A549 treated with Hydrocortisone at 1 μM for 4 hours (cell line): Measurements from ENCODE around the gene MYOCD. TPM values are rescaled to one million over a fixed set of nuclear protein-coding genes. Genes with fewer than 3 reads are reported as not detected.

ENCODE experiments used
- total RNA-seq: library from RNA; stranded (reverse); fragments of 200-300 nt; extraction: Qiagen RNA extraction; gene quantifications from 5 replicates; pipeline ENCODE4 v1.2.3, GENCODE V29; 2022

Gene MYOCD, protein sequence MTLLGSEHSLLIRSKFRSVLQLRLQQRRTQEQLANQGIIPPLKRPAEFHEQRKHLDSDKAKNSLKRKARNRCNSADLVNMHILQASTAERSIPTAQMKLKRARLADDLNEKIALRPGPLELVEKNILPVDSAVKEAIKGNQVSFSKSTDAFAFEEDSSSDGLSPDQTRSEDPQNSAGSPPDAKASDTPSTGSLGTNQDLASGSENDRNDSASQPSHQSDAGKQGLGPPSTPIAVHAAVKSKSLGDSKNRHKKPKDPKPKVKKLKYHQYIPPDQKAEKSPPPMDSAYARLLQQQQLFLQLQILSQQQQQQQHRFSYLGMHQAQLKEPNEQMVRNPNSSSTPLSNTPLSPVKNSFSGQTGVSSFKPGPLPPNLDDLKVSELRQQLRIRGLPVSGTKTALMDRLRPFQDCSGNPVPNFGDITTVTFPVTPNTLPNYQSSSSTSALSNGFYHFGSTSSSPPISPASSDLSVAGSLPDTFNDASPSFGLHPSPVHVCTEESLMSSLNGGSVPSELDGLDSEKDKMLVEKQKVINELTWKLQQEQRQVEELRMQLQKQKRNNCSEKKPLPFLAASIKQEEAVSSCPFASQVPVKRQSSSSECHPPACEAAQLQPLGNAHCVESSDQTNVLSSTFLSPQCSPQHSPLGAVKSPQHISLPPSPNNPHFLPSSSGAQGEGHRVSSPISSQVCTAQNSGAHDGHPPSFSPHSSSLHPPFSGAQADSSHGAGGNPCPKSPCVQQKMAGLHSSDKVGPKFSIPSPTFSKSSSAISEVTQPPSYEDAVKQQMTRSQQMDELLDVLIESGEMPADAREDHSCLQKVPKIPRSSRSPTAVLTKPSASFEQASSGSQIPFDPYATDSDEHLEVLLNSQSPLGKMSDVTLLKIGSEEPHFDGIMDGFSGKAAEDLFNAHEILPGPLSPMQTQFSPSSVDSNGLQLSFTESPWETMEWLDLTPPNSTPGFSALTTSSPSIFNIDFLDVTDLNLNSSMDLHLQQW
- total RNA-seq = 0.71 to 1.4 TPM (median 0.92 TPM) in 5 replicates

DNA sequence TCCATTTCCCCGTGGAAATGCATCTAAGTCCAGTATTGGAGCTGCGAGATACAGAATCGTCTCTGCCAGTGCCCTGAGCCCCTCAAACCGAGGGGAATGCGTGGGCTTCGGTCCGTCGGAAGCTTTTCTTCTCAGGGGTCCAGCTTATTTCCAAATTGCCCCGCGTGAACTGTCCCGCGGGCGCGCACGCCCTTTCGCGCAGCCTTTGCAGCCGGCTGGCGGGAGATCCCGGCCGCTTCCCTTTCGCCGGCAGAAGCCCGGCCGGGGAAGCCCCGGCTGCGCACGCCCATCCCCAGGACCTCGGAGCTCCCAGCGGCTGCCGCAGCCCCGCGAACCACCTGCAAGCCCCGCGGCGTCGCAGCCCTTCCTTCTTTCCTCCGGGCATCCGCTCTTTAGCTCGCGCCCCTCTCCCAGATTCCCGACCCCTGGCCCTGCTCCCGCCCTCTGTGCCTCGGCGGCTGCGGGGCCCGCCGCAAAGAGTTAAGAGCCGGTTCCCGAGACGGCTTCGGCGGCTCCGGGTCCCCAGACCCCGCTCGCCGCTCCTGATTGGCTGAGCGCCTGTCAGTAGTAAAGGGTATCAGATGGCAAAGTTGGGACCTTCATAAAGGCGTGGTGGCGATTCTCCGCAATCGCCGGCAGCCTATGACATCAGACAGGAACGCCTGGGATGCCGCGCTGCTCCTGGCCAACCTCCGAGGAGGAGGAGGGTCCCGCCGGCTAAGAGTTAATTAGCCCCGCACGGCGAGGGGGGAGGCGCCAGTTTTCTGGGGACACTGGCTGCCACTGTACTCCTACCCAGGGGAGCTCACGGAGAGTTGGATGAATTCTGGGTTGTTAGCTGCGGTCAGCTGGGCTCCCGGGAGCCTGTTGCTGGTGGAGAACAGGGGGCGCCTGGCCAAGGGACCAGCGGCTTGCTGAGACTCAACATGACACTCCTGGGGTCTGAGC is at the start of gene MYOCD:
Gene MYOCD, plus strand, starts transcription at position 628 of the 948 bp plus-strand sequence. Its CDS starts 299 bp downstream, at position 927.

DNA sequence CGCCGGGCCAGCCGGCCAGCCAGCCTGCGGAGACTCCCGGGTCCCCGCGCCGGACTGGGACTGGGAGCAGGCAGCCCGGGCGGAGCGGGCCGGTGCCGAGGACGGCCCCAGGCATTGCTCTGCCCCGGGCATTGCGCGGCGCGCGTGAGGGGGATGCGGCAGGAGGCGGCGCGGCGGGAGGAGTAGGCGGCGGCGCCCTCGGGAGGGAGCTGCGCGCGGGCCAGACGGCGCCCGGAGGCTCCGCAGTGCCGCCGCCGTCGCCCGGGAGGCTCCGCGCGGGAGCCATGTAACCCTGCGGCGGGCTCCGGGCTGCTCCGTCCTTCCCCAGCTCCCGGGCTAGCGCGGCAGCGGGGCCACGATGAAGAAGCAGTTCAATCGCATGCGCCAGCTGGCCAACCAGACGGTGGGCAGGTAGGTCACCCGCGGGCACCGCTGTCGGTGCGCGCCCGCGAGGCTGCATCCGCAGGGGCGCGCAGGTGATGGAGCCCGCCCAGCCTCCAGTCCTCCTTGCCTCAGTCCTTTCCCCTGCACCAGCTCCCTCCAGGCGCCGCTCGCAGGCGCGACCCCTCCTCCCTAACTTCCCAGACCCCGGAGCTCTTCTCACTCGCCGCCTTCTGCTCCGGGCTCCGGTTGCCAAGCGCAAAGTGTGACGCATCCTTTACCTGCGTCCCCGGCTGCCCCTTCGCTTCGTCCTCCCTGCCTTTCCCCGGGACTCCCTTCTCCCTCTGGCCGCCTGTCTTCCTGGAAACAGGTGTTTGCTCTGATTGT is 124.0 kb downstream of the MYOCD start, which contains the start of gene ARHGAP44:
Gene ARHGAP44, plus strand, starts transcription at position 18 of the 768 bp plus-strand sequence. Its CDS starts 341 bp downstream, at position 359.

Other genes with a start within 250 kb of the MYOCD start
- gene ARHGAP44, start 123.6 kb downstream of the MYOCD start, total RNA-seq = 2.4 to 2.7 TPM (median 2.4 TPM) in 5 replicates